Activated naive CD4-positive, alpha-beta T cell treated with anti-CD3 and anti-CD28 coated beads, Interleukin-2, amount 50 U/mL, for 24 hours (primary cell): Measurements from ENCODE around the gene MEIS2.

Experiments used
- H3K27ac Mint-ChIP-seq: one replicate; pipeline ENCODE4 v1.8.0; 2021; ENCODE audit warnings: mild to moderate bottlenecking, mixed read lengths
- H3K27me3 Mint-ChIP-seq: one replicate; pipeline ENCODE4 v1.8.0; 2021; ENCODE audit warnings: mixed read lengths
- H3K36me3 Mint-ChIP-seq: one replicate; pipeline ENCODE4 v1.8.0; 2021; ENCODE audit warnings: mixed read lengths
- H3K4me1 Mint-ChIP-seq: one replicate; pipeline ENCODE4 v1.8.0; 2021; ENCODE audit warnings: mixed read lengths
- H3K4me3 Mint-ChIP-seq: one replicate; pipeline ENCODE4 v1.8.0; 2021; ENCODE audit warnings: mild to moderate bottlenecking, mixed read lengths
- H3K9me3 Mint-ChIP-seq: one replicate; pipeline ENCODE4 v1.8.0; 2021; ENCODE audit warnings: mixed read lengths

MEIS2 gene

DNA sequence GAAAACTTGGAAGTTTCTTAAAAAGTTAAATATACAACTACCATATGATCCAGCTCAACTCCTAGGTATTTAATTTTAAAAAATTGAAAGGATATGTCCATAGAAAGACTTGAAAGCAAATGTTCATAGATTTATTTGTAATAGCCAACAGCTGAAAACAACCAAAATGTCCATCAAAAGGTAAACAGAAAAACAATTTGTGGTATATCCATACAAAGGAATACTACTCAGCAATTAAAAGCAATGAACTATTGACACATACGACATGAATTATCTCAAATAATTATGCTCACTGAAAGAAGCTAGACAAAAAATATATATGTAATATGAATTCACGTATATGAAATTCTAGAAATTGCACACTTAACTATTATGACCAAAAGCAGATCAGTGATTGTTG lies 249.5 kb downstream of the MEIS2 start:
- Mint-ChIP-seq H3K27me3 (peaks cover 12% of the 10 kb centered on the region), H3K9me3 (peaks cover 5% of the 10 kb centered on the region), H3K4me1 (no peaks in the 10 kb centered on the region), H3K4me3 (no peak overlapping the region), H3K27ac (no peak overlapping the region), H3K36me3 (no peaks in the 10 kb centered on the region)

DNA sequence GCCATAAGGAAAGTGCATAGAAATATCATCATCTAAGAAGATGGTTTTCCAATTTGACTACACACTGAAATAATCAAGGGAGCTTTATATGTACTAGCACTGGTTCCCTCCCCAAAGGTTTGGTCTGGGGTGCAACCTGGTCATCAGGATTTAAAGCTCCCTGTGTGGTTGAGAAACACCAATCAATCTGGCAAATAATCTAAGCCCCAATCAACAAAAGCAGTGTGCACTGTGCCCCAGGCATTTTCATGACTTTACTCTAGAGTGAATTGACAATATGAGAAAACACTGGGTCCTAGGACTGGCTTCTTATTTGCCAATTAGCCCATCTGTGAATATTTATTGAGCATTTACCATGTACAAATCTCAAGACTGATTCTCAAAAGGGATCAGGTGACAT lies 255.1 kb downstream of the MEIS2 start:
- Mint-ChIP-seq H3K27ac (no peak overlapping the region), H3K4me3 (no peak overlapping the region), H3K9me3 (no peaks in the 10 kb centered on the region), H3K4me1 (no peaks in the 10 kb centered on the region), H3K27me3 (peaks cover 8% of the 10 kb centered on the region), H3K36me3 (no peaks in the 10 kb centered on the region)

DNA sequence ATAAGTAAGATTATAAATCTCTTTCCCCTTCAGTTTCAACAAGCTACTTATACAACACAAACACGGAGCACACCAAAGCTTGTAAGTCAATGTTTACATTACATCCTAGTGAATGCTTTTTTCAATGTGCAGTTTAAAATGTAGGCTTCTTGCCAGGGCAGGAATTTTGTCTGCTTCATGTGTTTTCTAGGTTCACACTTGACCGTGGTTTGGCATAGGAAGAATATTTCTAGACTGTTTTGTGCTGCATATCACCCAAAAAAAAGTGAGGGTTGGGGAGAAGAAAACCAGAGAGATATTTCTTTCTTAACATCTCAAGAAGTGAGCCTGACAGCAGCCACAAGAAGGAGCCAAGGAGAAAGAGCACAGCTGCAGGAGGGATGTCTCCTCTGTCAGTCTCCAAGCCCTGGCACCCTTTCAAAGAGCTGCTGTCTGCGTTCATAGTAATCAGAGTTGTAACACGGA lies 255.8 kb downstream of the MEIS2 start:
- Mint-ChIP-seq H3K4me3 (no peak overlapping the region), H3K9me3 (no peaks in the 10 kb centered on the region), H3K4me1 (no peaks in the 10 kb centered on the region), H3K27ac (no peak overlapping the region), H3K27me3 (peaks cover 8% of the 10 kb centered on the region), H3K36me3 (no peaks in the 10 kb centered on the region)

DNA sequence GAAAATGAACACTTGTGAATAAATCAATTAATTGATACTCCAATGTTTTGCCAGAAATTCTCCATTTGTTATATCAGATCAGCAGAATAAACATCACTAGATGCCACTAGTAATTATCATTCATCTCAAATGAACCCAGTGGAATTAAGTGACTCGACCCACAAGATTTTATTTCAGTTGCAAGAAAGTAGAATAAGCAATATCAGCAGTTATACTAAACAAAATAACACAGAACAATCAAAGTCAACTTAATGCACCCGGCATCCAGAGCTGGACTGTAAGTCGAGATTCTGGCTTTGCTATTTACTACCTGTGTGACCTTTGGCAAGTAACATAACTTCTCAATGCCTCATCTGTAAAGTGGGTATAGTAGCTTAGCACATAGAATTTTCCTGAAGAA lies 256.5 kb downstream of the MEIS2 start:
- Mint-ChIP-seq H3K36me3 (no peaks in the 10 kb centered on the region), H3K27me3 (peaks cover 6% of the 10 kb centered on the region), H3K9me3 (no peaks in the 10 kb centered on the region), H3K4me3 (no peak overlapping the region), H3K4me1 (no peaks in the 10 kb centered on the region), H3K27ac (no peak overlapping the region)

DNA sequence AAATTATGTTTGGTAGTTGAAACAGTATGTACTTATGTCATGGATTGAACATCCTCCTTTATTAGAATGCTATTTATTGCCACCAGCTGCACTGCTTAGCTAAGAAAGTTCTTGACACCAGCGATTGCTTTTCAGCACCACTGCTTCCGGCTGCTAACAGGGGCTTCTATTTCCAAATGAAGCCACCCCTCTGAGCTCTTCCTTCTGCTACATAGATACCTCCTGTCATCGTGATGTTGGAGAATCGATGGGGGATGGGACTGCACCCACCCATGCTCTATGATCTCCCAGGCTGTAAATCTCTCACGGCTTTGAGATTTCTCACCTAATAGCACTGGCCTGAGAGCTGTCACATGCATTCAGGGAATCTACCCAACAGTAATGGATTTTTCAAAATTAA lies 259.2 kb downstream of the MEIS2 start:
- H3K27ac Mint-ChIP-seq: no peak overlapping the region
- H3K36me3 Mint-ChIP-seq: no peaks in the 10 kb centered on the region
- H3K4me3 Mint-ChIP-seq: no peak overlapping the region
- H3K4me1 Mint-ChIP-seq: no peaks in the 10 kb centered on the region
- H3K9me3 Mint-ChIP-seq: no peaks in the 10 kb centered on the region
- H3K27me3 Mint-ChIP-seq: peaks cover 4% of the 10 kb centered on the region
